Parathyroid adenoma (tissue), 2 donors: Measurements from ENCODE around the gene UNK.
A peak's percentile ranks its signal among the peaks of the same experiment; 100 is the strongest.
"Not testable (repeated sequence)": the region's sequence is repeated elsewhere in the genome, so short reads cannot be mapped to it uniquely, and the experiment has no call there.

Source experiments
- H2AFZ ChIP-seq: fragments of 300-600 bp; sonication (generic); one replicate; pipeline ENCODE4 v1.7.0; 2017; ENCODE audit warnings: antibody characterized with exemption, mild to moderate bottlenecking
- H3K27ac ChIP-seq: fragments of 300-600 bp; sonication (generic); one replicate; pipeline ENCODE4 v1.7.0; 2017
- H3K27me3 ChIP-seq: fragments of 300-600 bp; sonication (generic); one replicate; pipeline ENCODE4 v1.7.0; 2017; ENCODE audit warnings: low read length; ENCODE audit not compliant: control insufficient read depth, insufficient read depth
- H3K36me3 ChIP-seq: fragments of 300-600 bp; sonication (generic); one replicate; pipeline ENCODE4 v1.7.0; 2017; ENCODE audit warnings: low read length; ENCODE audit not compliant: control insufficient read depth, insufficient read depth
- H3K4me1 ChIP-seq: fragments of 300-600 bp; sonication (generic); one replicate; pipeline ENCODE4 v1.7.0; 2017; ENCODE audit warnings: control low read depth
- H3K4me2 ChIP-seq: fragments of 300-600 bp; sonication (generic); one replicate; pipeline ENCODE4 v1.7.0; 2017; ENCODE audit warnings: low read length
- H3K4me3 ChIP-seq: fragments of 300-600 bp; sonication (generic); one replicate; pipeline ENCODE4 v1.7.0; 2017; ENCODE audit warnings: low read depth, low read length
- H3K79me2 ChIP-seq: fragments of 300-600 bp; sonication (generic); one replicate; pipeline ENCODE4 v1.7.0; 2017; ENCODE audit warnings: control low read depth
- H3K9ac ChIP-seq: fragments of 300-600 bp; sonication (generic); one replicate; pipeline ENCODE4 v1.7.0; 2017; ENCODE audit warnings: mild to moderate bottlenecking
- H3K9me3 ChIP-seq: fragments of 300-600 bp; sonication (generic); one replicate; pipeline ENCODE4 v1.7.0; 2017; ENCODE audit warnings: low read length; ENCODE audit not compliant: control insufficient read depth
- CTCF ChIP-seq: fragments of 300-600 bp; sonication (generic); IDR thresholded peaks from one replicate; pipeline ENCODE4 v1.7.0; 2017; ENCODE audit warnings: antibody characterized with exemption, mild to moderate bottlenecking
- donor health status: primary hyperparathyroidism.

The UNK gene

GRCh38 chr17:75868730-75869281 is 84.2 kb downstream of the UNK start:
- H3K4me3 ChIP-seq, H3K36me3 ChIP-seq, H3K4me1 ChIP-seq, H2AFZ ChIP-seq, H3K9ac ChIP-seq, H3K79me2 ChIP-seq, H3K27me3 ChIP-seq, H3K9me3 ChIP-seq, H3K4me2 ChIP-seq: not testable (repeated sequence)
- peak overlapping the region; percentile 36 for H3K27ac ChIP-seq

GRCh38 chr17:75869282-75870141 is 84.9 kb downstream of the UNK start:
- Histone ChIP-seq H3K9ac (no peak overlapping the region), H2AFZ (no peak overlapping the region), H3K36me3 (no peaks in the 10 kb centered on the region), H3K4me3 (no peak overlapping the region), H3K4me2 (no peak overlapping the region), H3K27ac (peak overlapping the region; percentile 36), H3K27me3 (no peaks in the 10 kb centered on the region), H3K79me2 (no peaks in the 10 kb centered on the region), H3K9me3 (no peaks in the 10 kb centered on the region), H3K4me1 (peaks cover 7% of the 10 kb centered on the region)
- no peak for TF ChIP-seq CTCF

GRCh38 chr17:75870228-75870627 is 85.6 kb downstream of the UNK start:
- H3K9ac ChIP-seq = not testable (repeated sequence)

GRCh38 chr17:75872434-75873351 is 88.1 kb downstream of the UNK start:
- no peak overlapping the region for H3K9ac ChIP-seq
- no peaks in the 10 kb centered on the region for H3K36me3 ChIP-seq
- H3K27ac ChIP-seq = peak overlapping the region; percentile 72
- no peak for TF ChIP-seq CTCF
- no peaks in the 10 kb centered on the region for H3K27me3 ChIP-seq
- no peaks in the 10 kb centered on the region for H3K79me2 ChIP-seq
- H3K4me1 ChIP-seq = peaks cover 14% of the 10 kb centered on the region
- H2AFZ ChIP-seq = peak overlapping the region; percentile 73
- H3K9me3 ChIP-seq = no peaks in the 10 kb centered on the region
- no peak overlapping the region for H3K4me3 ChIP-seq
- peak overlapping the region; percentile 54 for H3K4me2 ChIP-seq

More at GRCh38 chr17:75870228-75870627, 85.6 kb downstream of the UNK start:
- H3K27ac ChIP-seq, H3K79me2 ChIP-seq, H3K36me3 ChIP-seq, H3K9me3 ChIP-seq, H3K27me3 ChIP-seq, H2AFZ ChIP-seq, H3K4me1 ChIP-seq, H3K4me2 ChIP-seq, H3K4me3 ChIP-seq: not testable (repeated sequence)

GRCh38 chr17:75873587-75874322 is 89.1 kb downstream of the UNK start:
- TF ChIP-seq CTCF = no peak
- Histone ChIP-seq H3K4me1 (peaks cover 14% of the 10 kb centered on the region), H3K4me2 (no peak overlapping the region), H3K9ac (no peak overlapping the region), H3K9me3 (no peaks in the 10 kb centered on the region), H3K79me2 (no peaks in the 10 kb centered on the region), H3K27me3 (no peaks in the 10 kb centered on the region), H3K27ac (no peak overlapping the region), H2AFZ (no peak overlapping the region), H3K4me3 (no peak overlapping the region), H3K36me3 (no peaks in the 10 kb centered on the region)
